Fibroblast of villous mesenchyme (primary cell): ENCODE measurements around the gene SFXN2. TPM values are rescaled to one million over a fixed set of nuclear protein-coding genes. Genes with fewer than 3 reads are reported as not detected.

Experiments used
- DNase-seq: peaks from one replicate; pipeline ENCODE4 v3.0.0-alpha.2; 2010; ENCODE audit warnings: low read depth
- H3K4me3 ChIP-seq: 2 replicates; pipeline ENCODE4 v1.5.1; 2011; ENCODE audit warnings: low read depth, mild to moderate bottlenecking, low read length
- CTCF ChIP-seq: IDR thresholded peaks from 2 replicates; pipeline ENCODE4 v1.5.1; 2012; ENCODE audit warnings: low read depth, mild to moderate bottlenecking, low read length; ENCODE audit not compliant: insufficient read depth
- total RNA-seq: library from RNA; depleted of rRNA; stranded (reverse); fragments of >200 nt; gene quantifications from 2 replicates; pipeline ENCODE4 v1.2.3, GENCODE V29; 2012

The SFXN2 gene
- total RNA-seq, 1 donor = 3.5 TPM

- TF ChIP-seq CTCF = no peak
- DNase-seq = peak; percentile 94
- H3K4me3 ChIP-seq = peak overlapping the region; percentile 52
These were observed 61.7 kb downstream of the SFXN2 start for GRCh38 chr10:102775935-102776669.

GRCh38 chr10:102776779-102777456 lies 62.5 kb downstream of the SFXN2 start:
- peak; percentile 99 for DNase-seq
- TF ChIP-seq CTCF = no peak
- peak overlapping the region; percentile 52 for H3K4me3 ChIP-seq

GRCh38 chr10:102777711-102778453 lies 63.4 kb downstream of the SFXN2 start:
- DNase-seq = no peak
- no peak for TF ChIP-seq CTCF
- H3K4me3 ChIP-seq = no peak overlapping the region

GRCh38 chr10:102778781-102779180 lies 64.3 kb downstream of the SFXN2 start:
- DNase-seq = no peak

GRCh38 chr10:102779680-102780526 lies 65.5 kb downstream of the SFXN2 start:
- DNase-seq = peak; percentile 63
- TF ChIP-seq CTCF = no peak
- H3K4me3 ChIP-seq = no peak overlapping the region

More at GRCh38 chr10:102778781-102779180, 64.3 kb downstream of the SFXN2 start:
- TF ChIP-seq CTCF = no peak
- H3K4me3 ChIP-seq = no peak overlapping the region

- DNase-seq = no peak
- no peak for TF ChIP-seq CTCF
- H3K4me3 ChIP-seq = no peak overlapping the region
These were observed 66.0 kb downstream of the SFXN2 start for GRCh38 chr10:102780527-102780808.
